ENCODE results near the gene B9D1.

B9D1 gene

DNA sequence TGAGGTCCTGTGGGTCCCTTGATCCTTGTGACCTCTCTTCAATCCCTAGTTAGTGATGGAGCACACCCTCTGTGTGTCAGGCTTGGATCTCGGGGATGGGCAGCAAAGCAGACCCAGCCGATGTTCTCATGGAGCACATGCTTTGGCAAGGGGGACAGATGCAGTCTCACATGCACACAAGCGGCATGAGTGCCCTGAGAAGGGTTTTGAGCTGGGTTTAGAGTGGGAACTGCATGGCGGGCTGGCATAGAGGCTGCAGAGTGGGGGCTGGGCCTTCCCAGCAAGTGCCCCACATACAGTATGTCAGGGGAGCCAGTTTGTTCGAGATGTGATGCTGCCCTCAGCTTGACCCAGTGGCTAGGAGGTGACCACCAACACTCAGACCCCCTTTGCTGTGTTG, 41.6 kb downstream of the B9D1 start:
- no peak for DNase-seq (ENCODE audit: low read depth in 2 of 2)

DNA sequence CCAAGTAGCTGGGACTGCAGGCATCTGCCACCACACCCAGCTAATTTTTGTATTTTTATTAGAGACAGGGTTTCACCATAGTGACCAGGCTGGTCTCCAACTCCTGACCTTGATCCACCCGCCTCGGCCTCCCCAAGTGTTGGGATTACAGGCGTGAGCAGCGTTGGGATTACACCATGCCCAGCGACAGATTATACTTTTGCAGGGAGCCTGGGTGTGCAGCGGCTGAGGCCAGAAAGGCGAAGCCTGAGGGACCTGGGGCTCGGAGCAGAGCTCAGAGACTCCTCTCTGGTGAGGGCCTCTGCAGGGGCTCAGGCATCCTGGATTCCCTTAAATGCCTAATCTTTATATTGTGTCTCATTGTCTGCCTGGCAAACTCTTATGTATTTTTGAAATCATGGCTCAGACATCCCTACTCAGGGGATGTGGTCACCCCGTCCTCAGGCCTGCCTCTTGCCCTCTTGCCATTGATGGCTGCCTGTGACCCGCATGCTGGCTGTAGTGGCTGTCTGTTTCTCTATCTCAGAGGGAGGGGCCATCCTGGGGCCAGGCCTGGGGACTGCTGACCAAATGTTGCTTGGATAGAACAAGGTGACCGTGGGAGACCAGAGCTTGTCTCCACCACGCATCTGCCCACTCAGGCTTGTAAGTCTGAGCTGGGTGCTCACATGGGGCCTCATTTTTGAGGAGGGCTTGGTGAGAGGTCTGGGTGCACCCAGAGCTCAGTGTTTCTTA, 42.6 kb downstream of the B9D1 start:
- no peak for DNase-seq (ENCODE audit: low read depth in 2 of 2)

DNA sequence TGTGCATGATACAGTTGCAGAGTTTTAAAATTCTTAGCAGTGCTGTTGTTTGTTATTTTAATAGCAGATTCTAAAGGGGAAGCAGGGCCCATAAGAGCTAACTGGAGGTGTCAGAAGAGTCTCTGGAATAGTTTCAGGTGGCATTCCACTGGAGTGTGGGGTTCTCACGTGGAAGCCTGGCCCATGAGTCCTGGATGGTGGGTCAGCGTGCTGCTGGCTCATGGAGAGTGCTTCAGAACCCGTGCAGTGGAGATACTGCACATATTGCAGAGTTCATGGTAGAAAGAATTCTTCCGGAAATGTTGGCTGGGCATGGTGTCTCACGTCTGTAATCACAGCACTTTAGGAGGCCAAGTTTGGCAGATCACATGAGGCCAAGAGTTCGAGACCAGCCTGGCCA, 43.9 kb downstream of the B9D1 start:
- no peak for DNase-seq (ENCODE audit: low read depth in 2 of 2)

DNA sequence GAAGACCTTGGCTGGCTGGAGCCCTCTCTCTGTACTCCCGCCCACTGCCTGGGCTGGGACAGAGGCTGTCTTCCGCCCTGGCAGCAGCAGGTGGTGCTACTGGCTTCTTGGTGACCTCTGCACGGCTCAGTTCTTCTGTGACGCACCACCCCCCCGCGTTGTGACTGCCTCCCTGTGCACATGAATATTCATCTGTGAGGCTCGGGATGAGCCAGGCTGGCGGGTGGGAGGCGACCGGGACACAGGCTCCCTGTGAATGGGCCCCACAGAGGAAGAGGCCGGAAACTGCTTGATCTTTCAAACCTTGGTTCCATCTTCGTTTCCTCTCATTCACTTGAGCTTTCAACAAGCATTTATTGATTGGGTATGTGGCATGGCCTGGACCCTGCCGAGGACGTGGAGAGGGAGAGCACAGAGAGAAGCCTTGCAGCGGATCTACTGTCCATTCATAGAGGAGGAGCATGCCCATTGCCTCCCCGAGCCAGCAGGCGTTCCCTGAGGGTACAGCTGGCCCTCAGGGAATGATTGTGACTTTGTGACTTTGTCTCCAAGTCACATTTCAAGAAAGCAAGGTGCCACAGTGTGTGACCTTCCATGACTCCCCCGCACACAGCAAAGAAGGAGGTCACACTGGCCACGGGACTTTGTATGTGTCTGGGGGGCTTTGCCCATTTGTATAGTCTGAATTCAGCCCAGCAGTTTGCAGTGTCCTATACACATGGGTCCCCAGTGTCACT, 45.0 kb downstream of the B9D1 start:
- no peak for DNase-seq (ENCODE audit: low read depth in 2 of 2)

DNA sequence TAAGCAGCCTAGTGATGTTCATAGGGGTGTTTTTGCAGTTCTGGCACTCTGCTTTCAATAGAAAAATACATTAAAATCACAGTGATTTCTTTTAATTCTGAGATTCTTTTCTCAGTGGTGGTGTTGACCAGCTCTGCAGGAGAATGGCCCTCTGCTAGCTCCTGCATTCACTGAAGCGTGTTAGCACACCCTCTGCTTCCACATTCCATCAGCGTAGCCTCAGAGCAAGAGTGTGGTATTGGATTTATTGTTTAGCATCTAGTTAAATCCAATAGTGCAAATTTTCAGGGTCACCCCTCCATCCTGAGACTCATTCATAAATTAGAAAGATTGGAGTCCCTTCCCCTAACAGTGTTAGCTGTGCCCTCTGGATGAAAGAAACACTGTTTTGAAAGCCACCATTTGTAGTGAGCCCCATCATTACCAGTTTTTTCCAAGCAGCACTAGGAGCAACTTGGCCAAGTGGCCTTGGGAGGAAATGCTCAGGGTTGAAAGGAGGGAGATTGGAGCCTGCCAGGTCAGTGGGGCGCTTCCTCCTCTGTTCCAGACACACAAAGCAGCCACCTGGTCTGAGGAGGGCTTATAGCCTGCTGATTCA, 45.7 kb downstream of the B9D1 start:
- DNase-seq (ENCODE audit: low read depth in 2 of 2), result no peak

DNA sequence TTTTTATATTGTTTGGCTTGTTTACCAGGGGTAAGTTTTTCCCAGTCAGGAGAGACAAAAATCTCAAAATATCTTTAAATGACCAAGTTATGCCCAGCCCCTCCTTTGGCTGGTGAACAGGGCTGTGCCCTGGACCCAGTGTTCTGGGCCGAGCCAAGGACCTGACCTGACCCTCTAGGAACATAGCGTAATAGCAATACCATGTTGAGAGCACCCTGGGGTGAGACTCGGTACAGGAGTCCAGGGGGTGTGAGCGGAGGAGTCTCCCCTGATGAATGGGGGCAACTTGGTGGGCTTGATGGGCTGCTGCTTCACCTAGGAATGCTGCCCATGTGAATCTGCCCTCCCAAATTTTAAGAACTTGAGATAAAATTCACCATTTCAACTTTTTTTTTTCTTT, 47.4 kb downstream of the B9D1 start:
- DNase-seq (ENCODE audit: low read depth in 2 of 2), result no peak

DNA sequence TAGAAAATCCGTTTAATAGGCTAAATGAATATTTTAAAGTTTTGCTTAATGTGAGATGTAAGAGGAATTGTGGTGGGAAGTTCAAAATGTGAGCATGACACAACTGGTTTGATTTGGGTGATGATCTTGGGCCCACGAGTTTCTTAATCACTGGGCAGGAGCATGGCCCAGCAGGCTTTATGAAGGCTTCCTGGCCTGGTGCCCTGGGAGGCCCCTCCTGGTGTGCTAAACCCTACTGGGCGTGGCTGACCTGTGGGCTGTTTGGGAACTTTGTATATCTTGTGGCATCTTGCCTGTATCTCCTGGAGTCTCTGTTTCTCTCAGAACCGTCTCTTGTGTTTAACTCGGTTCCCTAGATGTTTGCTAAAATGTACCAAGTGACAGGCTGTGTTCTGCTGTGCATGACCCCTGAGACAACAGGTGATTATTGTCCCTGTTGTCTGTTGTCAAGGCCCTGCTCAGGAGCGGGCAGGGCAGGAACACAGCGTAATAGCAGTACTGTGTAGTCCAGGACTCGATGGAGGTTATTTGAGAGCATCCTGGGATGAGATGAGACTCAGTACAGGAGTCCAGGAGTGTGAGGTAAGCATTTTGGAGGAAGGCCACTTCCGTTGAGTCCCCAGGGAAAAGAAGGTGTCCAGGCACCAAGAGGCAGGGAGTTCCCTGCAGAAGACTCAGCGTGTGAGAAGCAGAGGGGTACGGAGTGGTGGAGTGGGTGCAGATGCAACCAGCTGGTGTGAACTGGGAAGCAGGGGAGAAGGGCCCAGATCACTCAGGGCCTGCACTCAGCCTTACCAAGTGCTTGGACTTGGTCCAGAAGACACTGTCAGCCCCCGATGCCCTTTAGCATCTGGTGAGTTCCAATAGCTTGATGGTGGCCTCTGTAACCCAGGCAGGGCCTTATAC, 48.5 kb downstream of the B9D1 start:
- DNase-seq (ENCODE audit: low read depth in 2 of 2), result no peak

DNA sequence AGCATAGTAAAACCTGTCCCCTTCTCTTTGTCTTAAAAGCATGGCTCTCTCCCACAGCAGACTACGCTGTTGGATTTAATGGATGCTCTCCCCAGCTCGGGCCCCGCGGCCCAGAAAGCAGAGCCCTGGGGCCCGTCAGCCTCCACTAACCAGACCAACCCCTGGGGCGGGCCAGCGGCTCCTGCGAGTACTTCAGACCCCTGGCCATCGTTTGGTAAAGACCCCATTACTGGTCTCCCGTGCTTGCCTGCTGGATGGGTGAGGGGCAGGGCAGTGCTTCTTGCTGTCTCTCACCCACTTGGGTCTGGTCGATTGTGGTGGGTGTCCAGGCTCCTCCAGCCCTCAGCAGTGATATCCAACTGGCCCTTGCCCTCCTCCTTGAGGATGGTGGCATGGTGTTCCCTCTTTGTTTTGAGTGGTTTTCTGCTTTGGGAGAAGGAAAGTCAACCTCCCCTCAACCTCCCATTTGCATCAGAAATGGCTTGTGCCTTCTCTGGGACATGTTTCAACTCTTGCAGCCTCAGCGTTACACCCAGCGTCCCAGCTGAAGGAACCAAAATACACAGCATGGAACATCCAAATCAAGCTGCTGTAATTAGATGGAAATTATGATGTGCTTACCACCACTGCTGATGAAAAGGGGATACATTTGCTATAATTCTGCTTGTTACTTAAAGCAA, 49.3 kb downstream of the B9D1 start:
- no peak for DNase-seq (ENCODE audit: low read depth in 2 of 2)

DNA sequence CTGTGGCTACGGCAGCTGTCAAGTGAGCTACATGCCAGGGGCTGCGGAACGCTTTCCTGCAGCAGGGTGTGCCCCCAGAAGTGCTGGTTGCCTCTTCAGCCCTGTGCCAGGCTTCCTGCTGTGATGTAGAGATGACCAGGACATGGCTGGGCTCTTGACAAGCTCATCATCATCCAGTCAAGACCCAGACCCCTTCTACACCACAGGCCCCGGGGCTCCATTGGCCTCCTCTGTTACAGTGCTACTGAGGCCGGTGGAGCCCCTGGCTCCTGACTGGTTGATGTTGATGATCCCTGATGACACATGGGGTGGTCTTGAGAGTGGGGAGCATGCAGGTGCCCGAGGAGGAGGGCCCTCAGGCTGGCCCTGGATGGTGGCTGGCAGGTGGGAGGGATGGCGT, 50.1 kb downstream of the B9D1 start:
- no peak for DNase-seq (ENCODE audit: low read depth in 2 of 2)

DNA sequence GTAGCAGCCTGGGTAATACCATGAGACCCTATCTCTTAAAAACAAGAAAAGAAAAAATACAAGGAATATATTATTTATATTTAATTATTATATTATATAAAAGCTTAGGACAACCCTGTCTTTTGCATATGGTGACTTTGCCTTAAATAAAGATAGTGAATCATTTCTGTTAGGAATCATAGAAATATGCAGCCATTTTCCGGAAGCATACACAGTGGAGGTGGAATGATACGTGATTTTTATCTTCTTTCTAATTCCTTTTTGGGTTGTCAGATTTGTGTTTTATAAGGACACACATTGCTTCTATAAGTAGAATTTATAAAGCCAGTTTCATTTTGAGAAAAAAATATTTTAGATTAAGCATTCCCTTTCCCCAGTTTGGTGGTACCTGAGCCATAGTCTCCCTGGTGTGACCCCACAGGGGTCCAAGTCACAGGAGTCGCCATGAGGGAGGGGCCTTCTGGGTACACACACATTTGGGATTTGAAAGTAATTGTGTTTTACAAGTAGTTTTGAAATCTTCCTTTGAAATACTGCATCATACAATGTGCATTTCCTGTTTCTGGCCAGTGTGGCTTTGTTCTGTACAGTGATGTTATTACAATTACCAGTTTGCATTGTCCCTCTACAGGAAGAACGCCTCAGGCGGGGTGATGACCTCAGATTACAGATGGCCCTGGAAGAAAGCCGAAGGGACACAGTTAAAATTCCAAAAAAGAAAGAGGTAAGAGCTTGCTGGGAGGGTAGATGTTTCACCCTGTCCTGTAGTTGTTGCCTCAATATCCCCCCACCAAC, 50.9 kb downstream of the B9D1 start:
- no peak for DNase-seq (ENCODE audit: low read depth in 2 of 2)

DNA sequence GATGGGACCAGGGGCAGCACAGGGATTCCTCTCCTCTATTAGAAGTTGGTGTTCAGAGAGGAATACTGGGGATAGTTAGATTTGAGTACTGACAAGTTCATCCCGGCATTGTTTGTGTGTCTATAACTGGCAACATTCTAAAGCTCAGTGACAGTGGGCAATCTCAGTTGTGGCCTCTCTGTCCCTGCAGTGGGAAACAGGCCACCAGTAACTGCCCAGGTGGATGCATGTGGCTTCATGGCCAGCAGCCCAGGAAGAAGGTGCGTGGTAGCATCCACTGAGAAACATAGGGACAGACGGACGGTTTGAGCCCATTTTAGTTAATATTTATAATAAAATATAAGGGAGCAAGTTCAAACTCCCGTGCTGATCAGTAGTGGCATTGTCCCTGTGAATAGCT, 51.5 kb downstream of the B9D1 start:
- no peak for DNase-seq (ENCODE audit: low read depth in 2 of 2)

DNA sequence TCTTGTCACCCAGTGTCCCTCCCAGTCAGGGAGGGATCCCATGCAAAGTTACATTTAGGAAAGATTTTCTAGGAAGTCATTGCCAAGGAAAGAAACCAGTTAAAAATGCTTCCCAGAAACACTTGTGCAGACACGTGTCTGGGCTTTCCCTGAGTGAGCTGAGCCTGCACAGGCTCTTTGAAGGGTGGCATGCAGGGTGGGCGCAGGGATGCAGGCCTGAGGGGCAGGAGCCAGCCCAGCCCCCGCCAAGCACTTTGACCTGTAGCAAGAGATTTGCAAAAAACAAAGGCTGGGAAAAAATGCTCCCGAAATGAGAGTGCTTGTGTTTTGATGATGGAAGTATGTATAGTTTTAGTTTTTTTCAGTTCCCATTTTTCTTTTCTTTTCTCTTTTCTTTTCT, 52.4 kb downstream of the B9D1 start:
- no peak for DNase-seq (ENCODE audit: low read depth in 2 of 2)

DNA sequence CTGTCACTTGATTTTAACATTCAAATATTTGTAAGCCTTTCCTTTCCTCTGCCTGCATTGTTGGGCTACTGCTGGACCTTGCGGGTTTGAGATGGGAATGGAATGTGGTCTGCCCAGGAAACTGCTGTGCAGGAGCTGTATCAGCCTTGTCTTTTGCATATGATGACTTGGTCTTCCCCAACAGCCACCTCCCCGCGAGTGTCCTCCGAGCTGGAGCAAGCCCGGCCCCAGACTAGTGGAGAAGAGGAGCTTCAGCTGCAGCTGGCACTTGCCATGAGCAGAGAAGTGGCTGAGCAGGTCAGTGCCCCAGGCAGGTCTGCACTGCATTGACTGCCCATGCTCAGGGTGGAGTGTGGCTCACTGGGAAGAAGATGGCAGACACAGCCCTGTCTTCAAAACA, 52.8 kb downstream of the B9D1 start:
- DNase-seq (ENCODE audit: low read depth in 2 of 2), result no peak

DNA sequence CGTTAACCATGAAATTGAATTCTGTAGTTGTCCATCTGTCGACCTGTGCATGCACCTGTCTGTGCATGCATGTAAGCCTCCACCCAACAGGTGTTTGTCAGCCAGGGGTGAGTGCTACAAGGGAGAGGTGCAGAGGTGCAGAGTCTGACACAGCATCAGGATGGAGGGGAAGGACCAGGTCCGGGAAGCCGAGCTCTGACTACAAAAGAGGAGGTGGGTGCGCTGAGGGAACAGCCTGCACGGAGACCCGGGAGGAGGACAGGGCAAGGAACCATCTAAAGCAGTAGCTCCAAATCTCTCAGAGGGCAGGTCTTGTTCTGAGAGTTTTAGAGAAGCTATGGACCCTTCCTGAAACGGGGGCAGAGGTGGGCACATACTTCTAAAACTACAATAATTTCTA, 54.1 kb downstream of the B9D1 start:
- no peak for DNase-seq (ENCODE audit: low read depth in 2 of 2)

DNA sequence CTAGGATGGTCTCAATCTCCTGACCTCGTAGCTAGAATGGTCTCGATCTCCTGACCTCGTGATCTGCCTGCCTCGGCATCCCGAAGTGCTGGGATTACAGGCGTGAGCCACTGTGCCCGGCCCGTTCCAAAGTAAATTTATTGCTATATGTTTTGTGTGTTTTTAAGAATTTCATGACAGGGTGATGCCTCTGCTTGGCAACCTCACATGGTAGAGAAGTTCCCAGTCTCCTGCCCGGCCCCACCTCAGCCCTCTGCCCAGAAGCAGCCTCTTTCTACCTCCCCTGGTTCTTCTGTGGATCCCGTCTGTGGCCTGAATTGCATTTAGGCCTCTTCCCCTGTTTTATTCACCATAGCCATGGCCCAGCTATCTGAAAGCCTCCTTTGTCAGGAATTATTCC, 55.0 kb downstream of the B9D1 start:
- no peak for DNase-seq (ENCODE audit: low read depth in 2 of 2)

DNA sequence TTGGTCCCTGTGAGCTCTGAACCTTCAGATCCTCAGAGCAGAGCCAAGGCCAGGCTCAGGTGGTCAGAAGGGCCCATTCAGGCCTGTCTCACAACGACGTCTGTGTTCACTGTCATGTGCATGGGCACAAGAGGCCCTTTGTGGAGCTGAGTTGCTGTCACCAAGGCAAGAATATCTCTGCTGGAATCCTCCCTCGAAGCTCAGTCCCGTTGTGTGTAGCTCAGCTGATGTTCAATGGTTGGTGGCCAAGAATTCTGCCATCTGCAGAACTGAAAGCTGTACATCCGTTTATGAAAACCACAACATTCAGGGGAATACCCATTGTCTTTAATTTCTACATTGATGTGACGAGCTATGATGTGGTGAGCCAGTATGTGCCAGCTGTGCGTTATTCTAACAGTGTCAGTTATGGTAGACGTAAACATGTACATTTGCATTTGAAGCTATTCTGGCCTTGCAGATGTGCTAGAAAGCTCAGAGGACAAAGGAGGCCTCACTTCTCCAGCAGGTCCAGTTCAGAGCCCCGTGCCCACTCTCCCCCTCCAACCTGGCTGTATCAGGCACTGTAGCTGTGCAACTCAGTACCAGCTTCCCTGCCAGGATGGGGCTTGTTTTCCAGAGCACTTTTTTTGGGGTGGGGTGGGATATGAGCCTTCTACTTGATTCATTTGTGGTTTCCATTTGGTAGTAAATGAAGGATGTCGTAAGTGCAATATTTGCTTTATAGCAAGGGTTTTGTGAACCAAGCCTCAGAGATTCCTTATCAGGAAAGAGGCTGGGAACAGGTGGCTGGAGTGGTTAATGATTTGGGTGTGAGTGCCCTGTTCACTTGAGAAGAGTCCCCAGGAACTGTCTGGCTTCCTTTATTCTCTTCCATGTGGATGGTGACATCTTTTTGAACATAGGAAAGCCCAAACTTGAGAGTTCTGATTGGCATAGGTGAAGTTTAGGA, 56.1 kb downstream of the B9D1 start:
- no peak for DNase-seq (ENCODE audit: low read depth in 2 of 2)

DNA sequence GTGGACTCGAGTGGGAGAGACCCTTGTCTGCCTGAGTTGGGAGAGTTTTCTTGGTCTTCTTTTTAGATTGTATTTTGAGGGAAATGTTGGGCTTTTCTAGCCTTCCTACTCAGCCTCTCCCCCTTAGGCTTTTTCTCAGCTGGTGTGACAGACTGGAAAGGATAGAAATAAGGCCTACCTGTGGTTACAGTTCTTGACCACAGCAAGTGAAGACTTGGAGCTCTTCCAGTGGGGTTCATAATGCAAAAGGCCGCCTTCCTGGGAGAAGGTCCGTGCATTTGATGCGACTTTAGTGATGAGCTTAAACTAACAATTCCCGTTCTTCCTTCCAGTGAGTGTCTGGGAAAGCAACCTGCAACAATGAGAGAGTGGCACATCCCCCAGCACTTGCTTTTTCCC, 56.8 kb downstream of the B9D1 start:
- no peak for DNase-seq (ENCODE audit: low read depth in 2 of 2)

DNA sequence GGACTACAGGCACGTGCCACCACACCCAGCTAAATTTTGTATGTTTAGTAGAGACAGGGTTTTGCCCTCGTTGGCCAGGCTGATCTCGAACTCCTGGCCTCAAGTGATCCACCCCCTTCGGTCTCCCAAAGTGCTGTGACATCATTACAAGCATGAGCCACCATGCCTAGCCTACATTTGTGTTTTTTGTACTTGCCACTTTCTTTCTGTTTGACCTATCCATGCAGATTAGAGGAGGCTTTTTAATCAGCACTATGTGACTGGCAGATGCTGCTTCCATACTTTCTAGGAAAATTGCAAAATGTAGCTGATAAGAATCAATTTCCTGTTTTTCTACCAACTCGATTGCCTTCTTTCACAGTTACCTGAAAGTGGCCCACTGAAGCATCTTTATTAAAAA, 57.3 kb downstream of the B9D1 start:
- no peak for DNase-seq (ENCODE audit: low read depth in 2 of 2)

DNA sequence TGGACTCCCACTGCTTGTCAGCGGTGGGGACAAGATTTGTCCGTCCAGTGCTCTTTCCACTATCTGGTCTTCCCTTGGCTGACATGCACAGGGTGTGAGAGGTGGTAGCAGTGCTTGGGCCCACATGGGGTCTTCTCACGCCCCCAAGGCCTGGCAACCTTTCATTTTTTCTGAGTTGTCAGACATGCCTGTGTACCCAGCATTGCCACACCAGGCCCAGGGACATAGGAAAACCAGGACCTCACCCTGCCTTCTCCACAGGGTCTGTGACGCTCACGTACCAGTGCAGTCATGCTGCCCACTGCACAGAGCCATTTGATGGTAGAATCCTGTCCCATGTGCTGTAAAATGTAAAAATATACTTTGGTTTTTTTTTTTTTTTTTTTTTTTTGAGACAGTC, 57.8 kb downstream of the B9D1 start:
- no peak for DNase-seq (ENCODE audit: low read depth in 2 of 2)

DNA sequence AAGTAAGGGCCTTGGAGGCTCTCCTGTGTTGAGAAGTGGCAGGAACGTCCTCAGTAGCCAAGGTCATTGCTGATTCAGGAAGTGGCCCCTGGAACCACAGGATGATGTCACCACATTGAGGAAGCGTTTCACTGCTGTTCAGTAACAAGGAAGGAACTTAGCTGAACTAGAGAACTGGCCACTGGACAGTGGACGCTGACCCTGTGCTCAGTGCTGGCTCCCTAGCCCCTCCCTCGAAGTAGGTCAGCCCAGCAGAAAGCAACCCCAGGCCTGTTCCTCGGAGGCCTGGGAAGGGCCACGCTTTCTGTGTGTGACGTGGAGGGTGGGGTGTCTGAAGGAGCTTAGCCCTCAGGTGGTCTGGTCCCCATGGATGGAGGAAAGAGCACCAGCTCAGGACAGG, 58.3 kb downstream of the B9D1 start:
- no peak for DNase-seq (ENCODE audit: low read depth in 2 of 2)
